Measurements from ENCODE around the gene ATP6V0A1. TPM values are rescaled to one million over a fixed set of nuclear protein-coding genes. Genes with fewer than 3 reads are reported as not detected.
"Not testable (repeated sequence)": the region's sequence is repeated elsewhere in the genome, so short reads cannot be mapped to it uniquely, and the experiment has no call there.

The ATP6V0A1 gene
- total and polyA plus RNA-seq, 2 experiments from 2014 or later, result 23.9 to 42.3 TPM

GRCh38 chr17:42477824-42478223, 19.1 kb downstream of the ATP6V0A1 start:
- DNase-seq (ENCODE audit: low spot score); H3K27me3 Mint-ChIP-seq (ENCODE audit: insufficient read depth, low read depth, poor library complexity); H3K27me3 ChIP-seq (ENCODE audit: insufficient read depth); H3K4me1 Mint-ChIP-seq; H3K9me3 Mint-ChIP-seq; H3K4me3 ChIP-seq; H3K9me2 ChIP-seq (ENCODE audit: insufficient read depth); H3K4me3 Mint-ChIP-seq; H3K4me1 ChIP-seq (ENCODE audit: insufficient read depth); H3K27ac ChIP-seq (ENCODE audit: low read depth); H2AFZ ChIP-seq; H3K27ac Mint-ChIP-seq; ATAC-seq; H3K4me2 ChIP-seq; H3K79me2 ChIP-seq (replicated peaks; ENCODE audit: insufficient read depth); H3F3A ChIP-seq (replicated peaks; ENCODE audit: low read depth): not testable (repeated sequence)
- peaks cover 40% of the 10 kb centered on the region for H3K36me3 ChIP-seq (ENCODE audit: insufficient read depth)
- peaks cover 12% of the 10 kb centered on the region for H4K20me1 ChIP-seq (replicated peaks; ENCODE audit: insufficient read depth)
- H3K36me3 Mint-ChIP-seq (ENCODE audit: low read depth), result peaks cover 67% of the 10 kb centered on the region

GRCh38 chr17:42484304-42484703, 25.6 kb downstream of the ATP6V0A1 start:
- H3K27me3 ChIP-seq (ENCODE audit: insufficient read depth), result no peaks in the 10 kb centered on the region
- H3F3A ChIP-seq (replicated peaks; ENCODE audit: low read depth), result no peaks in the 10 kb centered on the region; the same call in 1 of the 2 replicates
- Mint-ChIP-seq H3K27ac (no peak overlapping the region), H3K9me3 (no peaks in the 10 kb centered on the region), H3K4me1 (no peaks in the 10 kb centered on the region), H3K36me3 (ENCODE audit: low read depth) (peaks cover 55% of the 10 kb centered on the region), H3K4me3 (no peak overlapping the region), H3K27me3 (ENCODE audit: insufficient read depth, low read depth, poor library complexity) (no peaks in the 10 kb centered on the region)
- H3K4me1 ChIP-seq (ENCODE audit: insufficient read depth), result no peaks in the 10 kb centered on the region
- DNase-seq (ENCODE audit: low spot score), result no peak
- no peak overlapping the region for H3K4me2 ChIP-seq
- no peaks in the 10 kb centered on the region for H3K9me2 ChIP-seq (ENCODE audit: insufficient read depth)
- H4K20me1 ChIP-seq (replicated peaks; ENCODE audit: insufficient read depth), result peaks cover 7% of the 10 kb centered on the region; the same call in 1 of the 2 replicates
- no peak overlapping the region for H3K4me3 ChIP-seq
- H3K36me3 ChIP-seq (ENCODE audit: insufficient read depth), result peaks cover 44% of the 10 kb centered on the region
- no peak for ATAC-seq
- H3K79me2 ChIP-seq (replicated peaks; ENCODE audit: insufficient read depth), result no peaks in the 10 kb centered on the region
- H3K27ac ChIP-seq (ENCODE audit: low read depth), result no peak overlapping the region
- no peak overlapping the region for H2AFZ ChIP-seq
- TF ChIP-seq NANOG (IDR thresholded peaks at IDR 0.05; ENCODE audit: borderline replicate concordance) (no peak), EZH2phosphoT487 (IDR thresholded peaks at IDR 0.05; ENCODE audit: unreplicated experiment) (no peak), POLR2AphosphoS5 (IDR thresholded peaks at IDR 0.05; ENCODE audit: low read depth) (no peak), CREB1 (CRISPR knock-in tag; IDR thresholded peaks at IDR 0.05; ENCODE audit: low read depth) (no peak), JUNB (IDR thresholded peaks at IDR 0.05; ENCODE audit: unreplicated experiment) (no peak), CTCF (conservative IDR thresholded peaks at IDR 0.05; ENCODE audit: low read depth in 2 of 2) (no peak), REST (IDR thresholded peaks at IDR 0.05; ENCODE audit: unreplicated experiment) (no peak), ZNF331 (CRISPR knock-in tag; IDR thresholded peaks at IDR 0.05; ENCODE audit: low read depth) (no peak), ZNF114 (CRISPR knock-in tag; IDR thresholded peaks at IDR 0.05) (no peak), EZH2 (IDR thresholded peaks at IDR 0.05; ENCODE audit: low read depth, unreplicated experiment) (no peak), STAT1 (IDR thresholded peaks at IDR 0.05; ENCODE audit: unreplicated experiment) (no peak)
- TF ChIP-seq, protein P1, sequence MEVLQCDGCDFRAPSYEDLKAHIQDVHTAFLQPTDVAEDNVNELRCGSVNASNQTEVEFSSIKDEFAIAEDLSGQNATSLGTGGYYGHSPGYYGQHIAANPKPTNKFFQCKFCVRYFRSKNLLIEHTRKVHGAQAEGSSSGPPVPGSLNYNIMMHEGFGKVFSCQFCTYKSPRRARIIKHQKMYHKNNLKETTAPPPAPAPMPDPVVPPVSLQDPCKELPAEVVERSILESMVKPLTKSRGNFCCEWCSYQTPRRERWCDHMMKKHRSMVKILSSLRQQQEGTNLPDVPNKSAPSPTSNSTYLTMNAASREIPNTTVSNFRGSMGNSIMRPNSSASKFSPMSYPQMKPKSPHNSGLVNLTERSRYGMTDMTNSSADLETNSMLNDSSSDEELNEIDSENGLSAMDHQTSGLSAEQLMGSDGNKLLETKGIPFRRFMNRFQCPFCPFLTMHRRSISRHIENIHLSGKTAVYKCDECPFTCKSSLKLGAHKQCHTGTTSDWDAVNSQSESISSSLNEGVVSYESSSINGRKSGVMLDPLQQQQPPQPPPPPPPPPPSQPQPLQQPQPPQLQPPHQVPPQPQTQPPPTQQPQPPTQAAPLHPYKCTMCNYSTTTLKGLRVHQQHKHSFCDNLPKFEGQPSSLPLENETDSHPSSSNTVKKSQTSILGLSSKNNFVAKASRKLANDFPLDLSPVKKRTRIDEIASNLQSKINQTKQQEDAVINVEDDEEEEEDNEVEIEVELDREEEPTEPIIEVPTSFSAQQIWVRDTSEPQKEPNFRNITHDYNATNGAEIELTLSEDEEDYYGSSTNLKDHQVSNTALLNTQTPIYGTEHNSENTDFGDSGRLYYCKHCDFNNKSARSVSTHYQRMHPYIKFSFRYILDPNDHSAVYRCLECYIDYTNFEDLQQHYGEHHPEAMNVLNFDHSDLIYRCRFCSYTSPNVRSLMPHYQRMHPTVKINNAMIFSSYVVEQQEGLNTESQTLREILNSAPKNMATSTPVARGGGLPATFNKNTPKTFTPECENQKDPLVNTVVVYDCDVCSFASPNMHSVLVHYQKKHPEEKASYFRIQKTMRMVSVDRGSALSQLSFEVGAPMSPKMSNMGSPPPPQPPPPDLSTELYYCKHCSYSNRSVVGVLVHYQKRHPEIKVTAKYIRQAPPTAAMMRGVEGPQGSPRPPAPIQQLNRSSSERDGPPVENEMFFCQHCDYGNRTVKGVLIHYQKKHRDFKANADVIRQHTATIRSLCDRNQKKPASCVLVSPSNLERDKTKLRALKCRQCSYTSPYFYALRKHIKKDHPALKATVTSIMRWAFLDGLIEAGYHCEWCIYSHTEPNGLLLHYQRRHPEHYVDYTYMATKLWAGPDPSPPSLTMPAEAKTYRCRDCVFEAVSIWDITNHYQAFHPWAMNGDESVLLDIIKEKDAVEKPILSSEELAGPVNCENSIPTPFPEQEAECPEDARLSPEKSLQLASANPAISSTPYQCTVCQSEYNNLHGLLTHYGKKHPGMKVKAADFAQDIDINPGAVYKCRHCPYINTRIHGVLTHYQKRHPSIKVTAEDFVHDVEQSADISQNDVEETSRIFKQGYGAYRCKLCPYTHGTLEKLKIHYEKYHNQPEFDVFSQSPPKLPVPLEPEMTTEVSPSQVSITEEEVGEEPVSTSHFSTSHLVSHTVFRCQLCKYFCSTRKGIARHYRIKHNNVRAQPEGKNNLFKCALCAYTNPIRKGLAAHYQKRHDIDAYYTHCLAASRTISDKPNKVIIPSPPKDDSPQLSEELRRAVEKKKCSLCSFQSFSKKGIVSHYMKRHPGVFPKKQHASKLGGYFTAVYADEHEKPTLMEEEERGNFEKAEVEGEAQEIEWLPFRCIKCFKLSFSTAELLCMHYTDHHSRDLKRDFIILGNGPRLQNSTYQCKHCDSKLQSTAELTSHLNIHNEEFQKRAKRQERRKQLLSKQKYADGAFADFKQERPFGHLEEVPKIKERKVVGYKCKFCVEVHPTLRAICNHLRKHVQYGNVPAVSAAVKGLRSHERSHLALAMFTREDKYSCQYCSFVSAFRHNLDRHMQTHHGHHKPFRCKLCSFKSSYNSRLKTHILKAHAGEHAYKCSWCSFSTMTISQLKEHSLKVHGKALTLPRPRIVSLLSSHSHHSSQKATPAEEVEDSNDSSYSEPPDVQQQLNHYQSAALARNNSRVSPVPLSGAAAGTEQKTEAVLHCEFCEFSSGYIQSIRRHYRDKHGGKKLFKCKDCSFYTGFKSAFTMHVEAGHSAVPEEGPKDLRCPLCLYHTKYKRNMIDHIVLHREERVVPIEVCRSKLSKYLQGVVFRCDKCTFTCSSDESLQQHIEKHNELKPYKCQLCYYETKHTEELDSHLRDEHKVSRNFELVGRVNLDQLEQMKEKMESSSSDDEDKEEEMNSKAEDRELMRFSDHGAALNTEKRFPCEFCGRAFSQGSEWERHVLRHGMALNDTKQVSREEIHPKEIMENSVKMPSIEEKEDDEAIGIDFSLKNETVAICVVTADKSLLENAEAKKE (CRISPR knock-in tag; IDR thresholded peaks at IDR 0.05), result no peak

Measured in GM23338 (cell line).